HT1080 (cell line): ENCODE measurements around the gene BBX. TPM values are rescaled to one million over a fixed set of nuclear protein-coding genes. Genes with fewer than 3 reads are reported as not detected.
"Not testable (repeated sequence)": the region's sequence is repeated elsewhere in the genome, so short reads cannot be mapped to it uniquely, and the experiment has no call there.

Source experiments
- DNase-seq: peaks from one replicate; pipeline ENCODE4 v3.0.0-alpha.2; 2015; ENCODE audit warnings: low read depth
- total RNA-seq: library from RNA; depleted of rRNA; stranded (reverse); fragments of >200 nt; shearing (Covaris generic); gene quantifications from 2 replicates; pipeline ENCODE4 v1.2.3, GENCODE V29; 2014

BBX gene
- total RNA-seq, 1 experiment from 2014 or later: 52.6 TPM

DNA sequence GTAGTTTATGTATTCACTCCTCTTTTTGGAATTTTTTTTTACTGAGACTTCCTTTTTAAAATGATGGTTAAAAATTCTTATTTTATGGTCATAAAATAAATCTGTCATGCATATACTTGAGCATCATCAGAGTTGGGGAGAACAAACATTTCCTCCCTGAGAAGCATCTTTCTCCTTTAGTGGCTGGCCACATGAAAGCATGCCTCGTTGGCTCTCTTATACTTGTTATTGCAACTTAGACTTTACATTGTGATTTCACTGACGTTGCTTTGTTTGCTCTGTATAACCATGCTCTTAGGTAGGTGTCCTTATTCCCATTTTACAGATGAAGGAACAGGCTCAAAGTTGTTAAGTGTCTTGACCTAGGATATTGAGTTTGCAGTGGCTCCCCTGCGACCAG, 18.1 kb downstream of the BBX start:
- DNase-seq: no peak

DNA sequence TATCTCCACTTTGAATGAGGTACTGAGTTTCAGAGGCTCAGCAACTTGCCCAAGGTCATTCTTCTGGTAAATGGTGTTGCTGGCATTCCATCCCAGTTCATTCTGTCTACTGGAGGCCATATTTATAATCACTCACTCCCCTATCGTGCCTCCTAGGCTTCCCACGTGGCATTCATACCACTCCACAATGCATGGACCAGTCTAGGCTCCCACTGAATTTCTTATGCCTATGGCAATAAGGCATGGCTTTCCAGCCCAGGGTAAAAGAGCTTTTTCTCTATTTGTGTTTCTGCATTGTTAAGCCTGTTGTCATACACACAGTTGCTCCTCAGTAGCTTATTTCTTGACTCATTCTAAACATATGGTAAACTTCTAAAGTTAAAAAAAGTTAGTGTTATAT, 19.9 kb downstream of the BBX start:
- no peak for DNase-seq

DNA sequence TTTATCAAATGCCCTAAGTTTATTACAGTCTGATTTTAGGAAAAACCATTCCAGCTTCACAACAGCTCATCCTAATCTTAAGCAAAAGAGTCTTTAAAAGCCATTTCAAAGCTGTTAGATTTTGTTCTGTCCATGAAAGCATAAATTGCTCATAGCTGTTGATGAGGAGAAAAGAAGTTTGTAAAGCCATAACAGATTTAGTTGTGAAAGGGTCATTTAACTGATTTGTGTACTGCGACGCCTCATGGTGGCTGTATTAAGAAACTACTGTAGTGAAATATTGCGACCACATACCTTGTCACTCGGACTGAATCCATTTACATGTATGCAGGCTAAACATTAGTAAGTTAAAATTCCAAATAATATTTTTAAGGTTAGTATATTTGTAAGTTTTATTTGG, 20.9 kb downstream of the BBX start:
- DNase-seq: no peak

DNA sequence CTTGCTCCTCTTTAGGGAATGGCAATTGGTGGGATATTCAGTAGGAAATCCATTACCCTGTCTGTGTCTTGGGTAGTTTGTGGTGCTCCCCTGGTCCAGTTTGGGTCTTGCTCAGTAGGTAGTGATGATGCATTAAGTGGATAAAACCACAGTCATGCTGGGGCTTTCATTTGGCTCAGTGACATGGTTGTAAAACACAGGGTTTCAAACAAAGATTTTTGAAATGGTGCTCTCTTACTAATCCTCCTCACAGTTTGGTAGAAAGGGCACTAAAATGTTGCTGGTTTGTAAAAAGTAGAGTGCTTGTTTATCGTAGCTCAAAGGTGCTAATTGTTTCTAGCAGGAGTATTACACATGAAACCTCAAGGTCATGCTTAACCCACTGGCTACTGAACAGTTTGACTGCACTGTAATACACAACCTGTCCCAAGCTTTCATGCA, 22.9 kb downstream of the BBX start:
- peak; percentile 21 for DNase-seq

DNA sequence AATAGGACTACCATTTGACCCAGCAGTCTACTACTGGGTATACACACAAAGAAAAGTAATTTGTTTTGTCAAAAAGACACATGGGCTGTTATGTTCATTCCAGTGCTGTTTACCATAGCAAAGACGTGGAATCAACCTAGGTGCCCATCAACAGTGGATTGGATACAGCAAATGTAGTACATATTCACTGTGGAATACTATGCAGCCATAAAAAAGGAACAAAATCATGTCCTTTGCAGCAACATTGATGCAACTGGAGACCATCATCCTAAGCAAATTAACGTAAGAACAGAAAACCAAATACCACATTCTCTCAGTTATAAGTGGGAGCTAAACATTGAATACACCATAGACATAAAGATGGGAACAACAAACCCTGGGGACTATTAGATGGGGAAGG, 25.8 kb downstream of the BBX start:
- no peak for DNase-seq

DNA sequence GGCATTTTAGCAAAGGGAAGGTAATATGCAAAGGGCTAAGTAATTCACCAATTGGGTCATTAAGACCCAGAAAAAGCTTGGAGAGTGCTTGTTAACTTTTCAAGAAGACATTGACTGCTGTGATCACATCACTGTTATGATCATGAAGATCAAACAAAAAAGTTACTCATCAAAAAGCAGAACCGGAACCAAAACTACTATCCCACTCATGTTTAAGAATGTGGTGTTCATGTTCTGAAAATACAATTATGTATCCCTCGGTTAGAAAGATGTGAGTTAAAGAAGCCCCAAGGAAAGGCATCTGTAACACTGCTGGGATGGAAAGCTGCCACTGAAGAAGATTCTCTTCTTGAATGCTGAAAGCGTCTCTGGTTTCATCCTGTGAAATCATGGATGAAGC, 32.6 kb downstream of the BBX start:
- DNase-seq: no peak

DNA sequence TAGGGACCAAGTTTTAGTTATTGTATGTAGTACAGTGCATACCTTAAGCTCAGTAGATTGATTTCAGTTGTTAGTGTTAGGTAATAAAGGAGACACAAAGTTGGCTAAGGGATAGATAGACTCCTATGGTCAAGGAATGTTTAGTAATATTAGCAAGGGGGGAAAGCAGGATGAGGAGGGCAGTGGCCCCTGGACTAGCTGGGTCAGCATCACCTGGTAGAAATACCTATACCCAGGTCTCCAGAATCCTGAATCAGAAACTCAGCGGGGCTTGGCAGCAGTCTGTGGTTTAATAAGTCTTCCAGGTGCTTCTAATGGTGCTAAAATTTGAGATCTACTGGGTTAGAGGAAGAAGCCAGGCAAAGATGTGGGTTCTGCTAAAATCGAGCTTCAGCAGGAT, 35.0 kb downstream of the BBX start:
- no peak for DNase-seq

DNA sequence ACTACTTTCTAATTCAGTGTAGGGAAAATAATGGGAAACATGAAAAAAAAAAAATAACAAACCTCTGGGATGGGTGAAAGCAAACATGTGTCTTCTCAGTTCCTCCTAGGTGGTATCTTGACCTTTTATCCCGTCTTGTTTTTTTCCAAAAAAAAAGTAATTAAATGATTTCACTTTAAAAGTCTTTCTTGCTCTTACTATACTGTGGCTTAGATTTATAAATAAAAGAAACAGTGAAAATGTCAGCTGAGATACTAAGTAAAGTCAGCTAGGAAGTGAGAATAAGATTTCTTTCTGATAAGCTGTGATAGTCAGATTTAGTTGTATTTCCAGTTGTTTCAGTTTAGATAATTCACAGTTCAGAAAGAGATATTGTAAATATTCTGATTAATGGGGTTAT, 37.4 kb downstream of the BBX start:
- DNase-seq: no peak

DNA sequence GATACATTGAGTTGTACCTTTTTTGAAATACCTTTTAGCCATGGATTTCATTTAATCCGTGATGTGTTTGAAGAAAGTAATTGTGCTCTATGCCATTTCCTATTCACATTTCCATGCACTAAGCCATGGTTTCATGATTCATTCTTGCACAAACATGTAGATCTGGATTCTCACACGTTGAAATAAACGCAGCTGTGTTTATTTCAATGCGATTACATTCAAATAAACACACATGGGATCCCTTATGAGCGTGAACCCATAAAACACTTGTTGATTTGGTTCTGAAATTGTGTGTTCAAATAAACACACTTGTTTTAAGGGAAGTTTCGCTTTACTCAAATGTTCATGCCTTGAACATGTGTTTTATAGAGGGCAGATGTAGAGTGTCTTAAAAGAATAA, 39.2 kb downstream of the BBX start:
- DNase-seq: no peak

DNA sequence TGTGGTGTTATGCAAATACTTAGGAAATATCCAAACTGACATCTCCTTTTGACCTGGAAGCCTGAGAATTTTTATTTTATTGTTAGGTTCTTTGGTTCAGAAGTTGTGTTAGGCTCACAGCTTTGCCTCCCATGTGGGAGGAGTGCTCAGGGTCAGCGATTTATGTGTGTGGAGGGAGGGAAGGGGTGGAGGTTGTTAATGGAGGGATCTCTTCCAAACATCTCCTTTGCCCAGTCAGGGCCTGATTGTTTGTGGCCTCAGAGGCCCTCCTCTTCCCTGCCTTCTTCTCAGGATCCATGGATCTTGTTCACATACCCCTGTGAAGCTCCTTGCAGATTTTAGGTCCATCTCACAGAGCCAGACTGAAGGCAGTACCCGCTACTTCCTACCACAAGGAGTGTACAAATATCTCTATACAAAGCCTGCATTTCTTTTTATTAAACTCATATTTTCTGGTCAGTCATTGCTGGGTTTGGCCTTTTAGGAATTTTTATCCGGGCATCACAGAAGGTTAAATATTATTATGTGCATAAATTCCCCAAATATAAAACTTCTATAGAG, 40.3 kb downstream of the BBX start:
- no peak for DNase-seq

DNA sequence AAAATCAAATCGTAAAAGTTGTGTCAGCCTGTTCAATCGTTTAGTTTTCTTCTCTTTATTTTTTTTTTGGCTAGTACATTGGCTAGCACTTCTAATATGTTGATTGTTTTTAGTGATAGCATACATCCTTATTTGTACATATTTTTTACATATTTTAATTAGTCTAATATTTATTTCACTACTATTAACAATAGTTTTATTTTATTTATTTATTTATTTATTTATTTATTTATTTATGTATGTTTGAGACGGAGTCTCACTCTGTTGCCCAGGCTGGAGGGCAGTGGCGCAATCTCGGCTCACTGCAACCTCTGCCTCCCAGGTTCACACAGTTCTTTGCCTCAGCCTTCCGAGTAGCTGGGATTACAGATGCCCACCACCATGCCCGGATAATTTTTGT, 42.5 kb downstream of the BBX start:
- not testable (repeated sequence) for DNase-seq

DNA sequence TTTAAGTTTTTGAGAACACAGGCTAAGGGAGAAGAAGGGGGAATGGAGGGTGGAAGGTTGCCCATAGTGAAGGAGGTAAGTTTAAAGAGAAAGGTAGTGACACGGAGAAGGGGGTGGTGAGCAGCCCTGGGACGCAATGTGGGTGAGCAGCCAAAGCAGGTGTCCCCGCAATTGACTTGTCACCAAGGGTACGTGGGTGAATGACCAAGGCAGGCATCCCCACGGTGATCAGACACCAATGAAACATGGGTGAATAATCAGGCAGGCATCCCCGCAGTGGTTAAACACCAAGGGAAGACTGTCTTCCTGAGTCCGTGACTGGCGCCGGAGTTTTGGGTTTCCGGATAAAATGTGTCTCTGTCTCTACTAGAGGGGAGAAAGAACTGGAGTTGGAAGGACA, 48.3 kb downstream of the BBX start:
- not testable (repeated sequence) for DNase-seq

DNA sequence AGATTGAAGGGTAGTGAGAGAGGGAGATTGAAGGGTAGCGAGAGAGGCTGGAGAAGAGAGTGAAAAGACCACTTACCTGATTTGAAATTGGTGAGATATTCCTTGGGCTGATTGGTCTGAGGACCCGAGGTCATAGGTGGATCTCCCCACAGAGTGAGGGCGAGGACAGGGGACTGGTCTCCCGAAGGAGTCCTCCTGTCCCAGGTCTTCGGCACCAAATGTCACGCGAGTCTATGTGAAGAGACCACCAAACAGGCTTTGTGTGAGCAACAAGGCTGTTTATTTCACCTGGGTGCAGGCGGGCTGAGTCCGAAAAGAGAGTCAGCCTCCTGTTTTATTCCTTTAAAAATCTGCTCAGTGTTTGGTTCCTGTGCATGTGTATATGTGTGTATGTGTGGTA, 48.7 kb downstream of the BBX start:
- DNase-seq: not testable (repeated sequence)

DNA sequence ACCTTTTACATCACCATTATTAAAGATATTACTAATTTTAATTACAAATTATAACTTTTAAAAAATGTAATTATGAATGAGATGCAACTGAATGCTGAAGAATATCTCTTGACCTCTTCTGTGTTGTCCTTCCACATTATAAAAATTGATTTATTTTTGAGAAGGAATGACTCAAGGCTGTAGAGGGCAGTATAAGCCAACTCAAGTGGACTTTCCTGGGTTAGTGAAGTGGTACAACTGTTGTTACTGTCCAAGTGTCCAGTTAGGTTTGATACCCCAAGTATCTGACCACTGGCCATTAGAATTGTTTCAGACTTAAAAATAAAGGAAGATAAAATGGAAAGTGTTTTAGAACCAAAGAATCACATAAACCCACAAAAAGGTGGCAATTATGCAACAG, 51.9 kb downstream of the BBX start:
- DNase-seq: peak; percentile 32

DNA sequence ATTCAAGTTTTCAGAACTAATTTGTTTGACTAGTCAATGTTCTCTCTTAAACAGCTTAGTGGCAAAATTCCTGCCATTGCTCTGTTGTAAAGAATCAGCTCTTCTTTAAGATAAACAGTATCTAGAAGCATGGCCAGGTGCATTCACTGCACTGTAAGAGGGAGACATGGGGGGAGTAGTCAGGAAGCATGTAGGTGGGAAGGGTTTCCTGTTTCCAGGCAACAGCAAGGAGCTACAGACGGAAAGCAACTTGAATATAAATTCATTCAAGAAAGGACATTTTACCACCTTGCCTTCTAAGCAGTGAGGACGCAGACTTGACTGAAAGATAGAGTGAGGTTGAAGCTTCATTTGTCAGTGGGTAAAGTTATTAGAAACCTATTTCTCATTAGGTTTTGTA, 55.3 kb downstream of the BBX start:
- DNase-seq: no peak

DNA sequence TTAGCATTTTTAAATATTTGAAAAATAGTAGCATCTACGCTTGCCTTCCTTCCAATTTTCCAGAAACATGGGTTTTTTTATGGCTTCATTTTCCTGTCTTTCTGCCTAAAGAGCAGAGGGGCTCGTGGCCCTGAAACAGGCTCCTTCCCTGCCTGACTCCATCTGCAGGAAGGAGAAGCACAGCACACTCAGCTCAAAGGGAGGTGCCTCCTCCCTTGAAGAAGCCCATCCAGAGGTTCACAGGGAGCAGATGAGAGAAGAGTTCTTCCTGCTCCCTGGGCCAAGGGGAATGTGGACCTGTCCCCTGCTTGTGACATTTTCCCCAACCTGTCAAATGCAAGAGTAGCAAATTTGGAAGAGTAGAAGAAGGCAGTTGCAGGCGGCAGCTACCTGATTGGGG, 55.8 kb downstream of the BBX start:
- peak; percentile 13 for DNase-seq

DNA sequence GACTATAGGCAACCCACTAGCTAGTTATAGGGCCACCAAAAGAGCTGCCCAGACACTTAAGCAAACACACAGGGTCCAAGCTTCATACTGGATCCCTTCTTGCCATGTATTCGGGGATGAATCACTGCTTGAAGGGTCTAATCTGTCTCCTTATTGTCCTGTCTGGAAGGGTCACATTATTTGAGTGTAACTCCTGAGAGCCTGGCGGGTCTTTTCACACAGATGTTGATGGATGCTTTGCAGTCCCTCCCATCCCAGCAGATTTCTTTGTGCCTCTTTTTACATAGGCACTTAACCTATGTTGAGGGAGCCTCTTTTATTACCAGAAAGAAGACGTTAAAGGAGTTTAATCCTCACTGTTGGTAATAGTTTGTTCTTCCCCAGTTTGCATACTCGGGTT, 56.6 kb downstream of the BBX start:
- no peak for DNase-seq

DNA sequence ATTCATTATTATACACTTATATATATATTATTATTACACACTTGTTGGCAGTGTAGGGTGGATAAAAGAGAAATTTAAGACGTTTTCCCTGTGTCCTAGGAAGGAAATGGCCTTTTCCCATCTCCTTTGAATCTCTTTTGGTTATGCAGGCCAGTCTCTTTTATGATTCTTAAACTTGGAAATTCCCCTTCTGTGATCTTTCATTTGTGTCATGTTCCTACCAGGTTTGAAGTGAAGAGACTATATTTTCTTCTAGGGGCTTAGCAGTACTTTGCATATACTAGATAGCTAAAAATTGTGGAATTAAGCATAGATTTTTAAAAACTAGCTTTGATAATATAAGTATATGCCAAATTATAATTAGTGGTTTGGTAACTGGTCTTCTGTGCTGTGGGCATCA, 58.5 kb downstream of the BBX start:
- DNase-seq: no peak

DNA sequence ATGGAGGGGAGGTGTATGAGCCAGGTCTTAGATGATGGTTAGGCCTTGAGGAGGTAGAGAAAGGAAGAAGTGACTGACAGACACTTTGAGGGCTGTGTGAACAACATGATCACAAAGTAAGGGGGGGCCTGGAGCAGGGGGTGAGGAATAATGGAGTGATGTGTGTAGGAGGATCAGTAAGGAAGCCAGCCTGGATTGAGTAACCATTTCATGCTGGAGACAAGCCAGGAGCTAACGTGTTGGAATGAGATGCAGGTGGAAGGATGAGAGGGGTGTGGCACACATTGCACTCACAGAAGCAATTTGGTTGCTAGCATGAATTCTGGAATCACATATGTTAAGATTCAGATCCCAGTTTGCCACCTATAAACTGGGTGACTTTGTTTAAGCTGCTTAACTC, 65.5 kb downstream of the BBX start:
- peak; percentile 35 for DNase-seq

DNA sequence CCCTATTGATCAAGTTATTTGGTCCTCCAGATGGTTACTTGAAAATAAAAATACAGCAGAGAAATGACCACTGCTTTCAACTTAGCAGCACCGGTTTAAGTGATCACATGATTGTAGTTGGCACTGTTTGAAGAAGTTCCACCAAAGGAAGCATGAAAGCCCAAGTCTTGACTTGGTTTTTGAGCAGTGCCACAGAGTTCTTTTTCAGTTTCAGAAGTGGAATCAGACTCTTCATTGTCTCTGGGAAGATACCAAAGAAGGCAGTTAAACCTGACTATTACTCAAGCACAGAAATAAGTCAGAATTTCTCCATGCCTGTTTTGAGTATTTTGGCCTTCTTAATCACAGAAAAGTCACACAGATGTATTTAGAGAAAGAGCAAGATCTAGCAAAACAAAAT, 66.7 kb downstream of the BBX start:
- DNase-seq: no peak

DNA sequence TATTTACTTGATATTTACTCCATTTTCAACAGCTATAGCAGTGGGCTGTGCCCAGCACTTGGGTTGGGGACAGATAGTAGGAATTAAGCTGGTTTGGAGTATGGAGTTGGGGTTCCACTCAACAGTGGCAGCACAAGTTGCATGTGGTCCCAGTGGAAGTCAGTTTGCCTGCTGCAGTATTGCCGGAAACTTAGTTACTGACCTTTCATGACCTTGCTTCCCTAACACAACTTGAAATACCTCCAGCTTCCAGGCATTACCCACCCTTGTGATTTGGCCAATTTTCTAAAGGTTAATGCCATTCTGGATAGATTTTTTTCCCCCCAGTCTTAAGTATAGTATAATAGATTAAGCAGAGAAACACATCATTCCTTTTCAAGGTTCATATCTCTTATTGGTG, 68.0 kb downstream of the BBX start:
- no peak for DNase-seq

DNA sequence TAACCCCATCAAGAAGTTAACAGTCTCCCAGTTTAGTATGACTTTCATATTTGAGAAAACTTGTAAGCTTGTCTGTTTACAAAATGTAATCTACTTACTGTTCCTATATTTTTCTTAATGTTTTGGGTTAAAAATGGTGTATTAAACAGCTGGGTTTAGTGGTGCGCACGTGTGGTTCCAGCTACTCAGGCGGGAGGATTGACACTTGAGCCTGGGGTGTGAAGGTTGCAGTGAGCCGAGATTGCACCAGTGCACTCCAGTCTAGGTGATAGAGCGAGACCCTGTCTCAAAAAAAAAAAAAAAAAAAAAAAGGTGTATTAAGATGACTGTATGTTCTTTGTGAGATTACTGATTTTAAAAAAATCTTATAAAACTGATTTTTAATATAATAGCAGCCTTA, 69.3 kb downstream of the BBX start:
- no peak for DNase-seq

DNA sequence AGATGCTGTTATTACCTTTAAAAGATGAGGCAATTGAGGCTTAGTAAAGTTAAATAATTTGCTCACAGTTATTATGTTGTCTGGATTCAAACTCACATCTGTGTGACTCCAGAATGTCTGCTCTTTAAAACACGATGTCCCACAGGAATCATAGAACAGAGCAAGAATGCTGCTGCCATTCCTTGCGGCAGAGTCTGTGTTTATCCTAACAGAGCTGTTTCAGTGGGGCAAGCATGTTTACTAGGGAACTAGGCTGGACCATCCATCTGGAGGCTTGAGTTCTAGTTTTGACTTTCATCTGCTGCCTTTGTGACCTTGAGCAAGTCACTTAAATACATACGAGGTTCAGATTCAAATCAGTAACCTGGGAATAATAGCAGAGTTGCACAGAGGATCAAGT, 72.1 kb downstream of the BBX start:
- DNase-seq: no peak

DNA sequence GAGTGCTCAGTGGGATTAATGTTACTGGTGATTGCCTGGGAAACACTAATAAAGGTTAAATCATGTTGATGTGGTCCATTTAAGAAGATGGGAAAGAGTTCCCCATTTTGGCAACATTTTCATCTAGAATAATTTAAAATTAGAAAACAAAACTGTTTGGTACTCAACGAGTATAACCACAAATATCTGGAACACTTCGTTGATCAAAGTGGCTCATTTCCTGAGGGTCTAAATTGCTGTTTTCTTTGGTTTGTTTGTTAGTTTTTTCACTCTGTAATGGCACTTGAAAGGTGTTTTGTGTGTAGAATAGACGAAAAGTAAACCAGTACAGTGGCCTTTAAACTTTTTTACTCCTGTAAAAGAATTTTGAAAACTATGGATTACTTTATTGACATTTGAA, 73.9 kb downstream of the BBX start:
- no peak for DNase-seq
